ENCODE measurements around the gene PTPRG. TPM values are rescaled to one million over a fixed set of nuclear protein-coding genes. Genes with fewer than 3 reads are reported as not detected.

Gene PTPRG
- total RNA-seq, 1 donor from 2014 or later = 119 TPM

DNA sequence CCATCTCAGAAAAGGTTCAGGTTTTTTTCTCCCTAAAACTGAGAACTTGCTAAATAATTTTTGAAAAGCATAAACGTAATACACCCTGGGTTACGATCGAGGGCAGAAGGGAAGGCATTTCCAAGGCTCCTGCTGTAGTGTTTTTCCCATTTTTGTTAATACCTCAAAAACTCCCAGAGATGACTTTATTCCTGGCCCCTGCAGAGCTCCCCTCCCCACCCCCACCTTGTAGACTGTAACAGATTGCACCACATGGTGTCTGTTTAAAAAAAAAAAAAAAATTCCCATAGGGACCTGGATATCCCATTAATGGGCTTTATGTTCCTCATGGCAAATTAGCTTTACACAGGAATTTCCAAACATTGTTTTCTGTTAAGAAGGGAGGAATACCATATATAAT lies 773.8 kb downstream of the PTPRG start:
- no peak for DNase-seq (ENCODE audit: low read depth)

DNA sequence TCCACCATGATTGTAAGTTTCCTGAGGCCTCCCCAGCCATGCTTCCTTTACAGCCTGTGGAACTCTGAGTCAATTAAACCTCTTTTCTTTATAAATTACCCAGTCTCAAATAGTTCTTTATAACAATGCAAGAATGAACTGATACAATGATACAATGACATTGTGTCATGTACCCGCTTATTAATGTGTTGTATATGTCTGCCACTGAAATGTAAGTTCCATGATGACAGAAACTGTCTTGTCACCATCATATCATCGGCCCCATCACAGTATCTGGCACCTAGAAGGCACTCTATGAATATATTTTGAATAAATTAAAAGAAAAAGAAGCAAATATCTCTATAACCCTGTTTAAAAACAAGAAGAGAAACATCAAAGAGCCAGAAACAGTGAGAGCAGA lies 782.4 kb downstream of the PTPRG start:
- no peak for DNase-seq (ENCODE audit: low read depth)
